SK-N-SH (cell line): ENCODE measurements around the gene SLC25A29. TPM values are rescaled to one million over a fixed set of nuclear protein-coding genes. Genes with fewer than 3 reads are reported as not detected.

Experiments
- CTCF ChIA-PET: fragments of 300-600, 350-600 bp; formaldehyde crosslinking; extraction: SDS; loops from one replicate; lab custom pipeline; 2021; lab: Yijun Ruan, JAX
- POLR2A ChIA-PET: fragments of 350-600 bp; sonication (Branson Sonifier 250); formaldehyde crosslinking; extraction: SDS; loops from one replicate; lab custom pipeline; 2020; ENCODE audit warnings: antibody characterized with exemption, inconsistent platforms; lab: Yijun Ruan, JAX
- DNase-seq: peaks from one replicate; pipeline ENCODE4 v3.0.0; 2012
- H2AFZ ChIP-seq: fragments of 200-600 bp; sonication (generic); 2 replicates; pipeline ENCODE4 v1.8.1; 2016; ENCODE audit warnings: antibody characterized with exemption, mild to moderate bottlenecking, low read depth
- H3F3A ChIP-seq: fragments of 200-600 bp; sonication (generic); replicated peaks from 2 replicates; pipeline ENCODE3; 2016; ENCODE audit warnings: antibody characterized with exemption, mild to moderate bottlenecking; ENCODE audit not compliant: insufficient read depth
- H3K27ac ChIP-seq, 2 experiments: fragments of 200-500 bp in 1 of 2; fragments of 200-600 bp in 1 of 2; sonication (Bioruptor generic) in 1 of 2; sonication (generic), shearing (Covaris generic) in 1 of 2; 2 replicates each; pipeline versions ENCODE4 v1.5.1 to v1.6.1; 2014 to 2016; ENCODE audit warnings: low read depth in 2 of 2, inconsistent platforms in 1 of 2, low read length in 1 of 2, mild to moderate bottlenecking in 1 of 2, mixed read lengths in 1 of 2
- H3K27me3 ChIP-seq: fragments of 200-600 bp; sonication (generic), shearing (Covaris generic); 2 replicates; pipeline ENCODE4 v1.6.1; 2016; ENCODE audit warnings: mixed run types; ENCODE audit not compliant: insufficient read depth
- H3K36me3 ChIP-seq, 2 experiments: fragments of 200-500 bp in 1 of 2; fragments of 200-600 bp in 1 of 2; sonication (Bioruptor generic) in 1 of 2; sonication (generic) in 1 of 2; replicated peaks in 1 of 2; 2 replicates each; pipeline versions ENCODE3 to v1.5.1; 2014 to 2016; ENCODE audit warnings: low read length in 1 of 2, mild to moderate bottlenecking in 1 of 2; ENCODE audit not compliant: insufficient read depth in 2 of 2, control insufficient read depth in 1 of 2
- H3K4me1 ChIP-seq, 2 experiments: fragments of 200-500 bp in 1 of 2; fragments of 200-600 bp in 1 of 2; sonication (Bioruptor generic) in 1 of 2; sonication (generic), shearing (Covaris generic) in 1 of 2; 2 replicates each; pipeline versions ENCODE4 v1.5.1 to v1.6.1; 2014 to 2016; ENCODE audit warnings: low read depth in 1 of 2, low read length in 1 of 2, mixed run types in 1 of 2; ENCODE audit not compliant: insufficient read depth in 2 of 2, control insufficient read depth in 1 of 2
- H3K4me2 ChIP-seq: fragments of 200-600 bp; sonication (generic), shearing (Covaris generic); 2 replicates; pipeline ENCODE4 v1.6.1; 2017; ENCODE audit warnings: mixed run types
- H3K4me3 ChIP-seq, 2 experiments: fragments of 200-500 bp in 1 of 2; fragments of 200-600 bp in 1 of 2; sonication (Bioruptor generic) in 1 of 2; sonication (generic), shearing (Covaris generic) in 1 of 2; 2 replicates each; pipeline versions ENCODE4 v1.5.1 to v1.8.1; 2014 to 2016; ENCODE audit warnings: low read depth in 2 of 2, inconsistent platforms in 1 of 2, low read length in 1 of 2, mild to moderate bottlenecking in 1 of 2, mixed read lengths in 1 of 2, moderate library complexity in 1 of 2
- H3K79me2 ChIP-seq: fragments of 200-600 bp; sonication (generic); 2 replicates; pipeline ENCODE4 v1.8.1; 2017; ENCODE audit warnings: mild to moderate bottlenecking; ENCODE audit not compliant: insufficient read depth
- H3K9ac ChIP-seq: fragments of 200-600 bp; sonication (generic); 2 replicates; pipeline ENCODE4 v1.6.1; 2017; ENCODE audit warnings: mixed run types
- H3K9me2 ChIP-seq: fragments of 200-600 bp; sonication (generic); 2 replicates; pipeline ENCODE4 v1.6.1; 2017; ENCODE audit warnings: mixed run types
- H3K9me3 ChIP-seq: fragments of 200-600 bp; sonication (generic); 2 replicates; pipeline ENCODE4 v1.6.1; 2017; ENCODE audit warnings: mixed run types, mild to moderate bottlenecking, moderate library complexity
- H4K20me1 ChIP-seq: fragments of 200-600 bp; sonication (generic); 2 replicates; pipeline ENCODE4 v1.6.1; 2017; ENCODE audit warnings: mild to moderate bottlenecking, mixed run types; ENCODE audit not compliant: insufficient read depth
- EZH2phosphoT487 ChIP-seq: fragments of 200-600 bp; sonication (generic); IDR thresholded peaks from 2 replicates; pipeline ENCODE4 v1.6.1; 2017; ENCODE audit warnings: low read depth, mixed run types, mild to moderate bottlenecking, antibody characterized with exemption, moderate library complexity, borderline replicate concordance
- FOXJ3 ChIP-seq: sonication (generic); formaldehyde crosslinking; IDR thresholded peaks from 2 replicates; pipeline ENCODE4 v1.5.1; 2020; ENCODE audit warnings: mild to moderate bottlenecking, missing genetic modification reagents
- FOXM1 ChIP-seq: IDR thresholded peaks from 2 replicates; pipeline ENCODE4 v1.4.0; 2012; ENCODE audit warnings: low read depth, mild to moderate bottlenecking
- GABPA ChIP-seq: IDR thresholded peaks from 2 replicates; pipeline ENCODE4 v1.4.0; 2012; ENCODE audit warnings: low read depth, mild to moderate bottlenecking
- GATA2 ChIP-seq: sonication (generic); formaldehyde crosslinking; IDR thresholded peaks from 2 replicates; pipeline ENCODE4 v1.5.0; 2020; ENCODE audit warnings: mild to moderate bottlenecking, missing genetic modification reagents
- MEF2A ChIP-seq: IDR thresholded peaks from 2 replicates; pipeline ENCODE4 v1.4.0; 2012; ENCODE audit warnings: low read depth, borderline replicate concordance
- NFIC ChIP-seq: IDR thresholded peaks from 2 replicates; pipeline ENCODE4 v1.4.0; 2012; ENCODE audit warnings: borderline replicate concordance
- POLR2AphosphoS5 ChIP-seq: IDR thresholded peaks from 2 replicates; pipeline ENCODE4 v1.6.1; 2012; ENCODE audit warnings: low read depth, low read length
- RAD21 ChIP-seq: IDR thresholded peaks from 2 replicates; pipeline ENCODE4 v1.6.1; 2012; ENCODE audit warnings: mild to moderate bottlenecking, low read length
- RXRA ChIP-seq: IDR thresholded peaks from 2 replicates; pipeline ENCODE4 v1.4.0; 2012; ENCODE audit warnings: low read depth, mild to moderate bottlenecking, borderline replicate concordance
- SIN3A ChIP-seq: IDR thresholded peaks from 2 replicates; pipeline ENCODE4 v1.6.1; 2012; ENCODE audit warnings: low read depth, mild to moderate bottlenecking, low read length, moderate library complexity, borderline replicate concordance
- SMC3 ChIP-seq: IDR thresholded peaks from 2 replicates; pipeline ENCODE4 v1.6.1; 2012; ENCODE audit warnings: low read depth, low read length, improper control_type of control experiment
- TCF12 ChIP-seq: IDR thresholded peaks from 2 replicates; pipeline ENCODE4 v1.4.0; 2012
- TEAD4 ChIP-seq: IDR thresholded peaks from 2 replicates; pipeline ENCODE4 v1.4.0; 2012; ENCODE audit warnings: mild to moderate bottlenecking, borderline replicate concordance; ENCODE audit not compliant: insufficient read depth
- YY1 ChIP-seq: IDR thresholded peaks from 2 replicates; pipeline ENCODE4 v1.4.0; 2012; ENCODE audit warnings: low read depth, mild to moderate bottlenecking
- WGBS: methylation state at CpG from one replicate; pipeline ENCODE4 v1.1.6; 2017; ENCODE audit warnings: low lambda C conversion rate; 5-methylcytosine and 5-hydroxymethylcytosine counted together
- polyA plus RNA-seq, 3 experiments: library from polyadenylated mRNA; depleted of rRNA; stranded (reverse); fragments of >200 nt; gene quantifications; 2 replicates each; pipeline ENCODE4 v1.2.3, GENCODE V29; 2012
- TF ChIP-seq, protein P1 (sequence below): IDR thresholded peaks from 2 replicates; pipeline ENCODE4 v1.4.0; 2012; ENCODE audit warnings: low read depth, borderline replicate concordance
- TF ChIP-seq, protein P2 (sequence below): fragments of 200-600 bp; sonication (generic); IDR thresholded peaks from 2 replicates; pipeline ENCODE4 v1.6.1; 2017; ENCODE audit warnings: antibody characterized with exemption, mild to moderate bottlenecking, moderate library complexity
- TF ChIP-seq, protein P3 (sequence below): IDR thresholded peaks from 2 replicates; pipeline ENCODE4 v1.4.0; 2012; ENCODE audit warnings: low read depth, borderline replicate concordance
- TF ChIP-seq, protein P4 (sequence below): IDR thresholded peaks from 2 replicates; pipeline ENCODE4 v1.4.0; 2012; ENCODE audit warnings: low read depth

Gene SLC25A29
- polyA plus RNA-seq, 1 of the 3 experiments (the other 2 are of a cell fraction), result 66.9 TPM

DNA sequence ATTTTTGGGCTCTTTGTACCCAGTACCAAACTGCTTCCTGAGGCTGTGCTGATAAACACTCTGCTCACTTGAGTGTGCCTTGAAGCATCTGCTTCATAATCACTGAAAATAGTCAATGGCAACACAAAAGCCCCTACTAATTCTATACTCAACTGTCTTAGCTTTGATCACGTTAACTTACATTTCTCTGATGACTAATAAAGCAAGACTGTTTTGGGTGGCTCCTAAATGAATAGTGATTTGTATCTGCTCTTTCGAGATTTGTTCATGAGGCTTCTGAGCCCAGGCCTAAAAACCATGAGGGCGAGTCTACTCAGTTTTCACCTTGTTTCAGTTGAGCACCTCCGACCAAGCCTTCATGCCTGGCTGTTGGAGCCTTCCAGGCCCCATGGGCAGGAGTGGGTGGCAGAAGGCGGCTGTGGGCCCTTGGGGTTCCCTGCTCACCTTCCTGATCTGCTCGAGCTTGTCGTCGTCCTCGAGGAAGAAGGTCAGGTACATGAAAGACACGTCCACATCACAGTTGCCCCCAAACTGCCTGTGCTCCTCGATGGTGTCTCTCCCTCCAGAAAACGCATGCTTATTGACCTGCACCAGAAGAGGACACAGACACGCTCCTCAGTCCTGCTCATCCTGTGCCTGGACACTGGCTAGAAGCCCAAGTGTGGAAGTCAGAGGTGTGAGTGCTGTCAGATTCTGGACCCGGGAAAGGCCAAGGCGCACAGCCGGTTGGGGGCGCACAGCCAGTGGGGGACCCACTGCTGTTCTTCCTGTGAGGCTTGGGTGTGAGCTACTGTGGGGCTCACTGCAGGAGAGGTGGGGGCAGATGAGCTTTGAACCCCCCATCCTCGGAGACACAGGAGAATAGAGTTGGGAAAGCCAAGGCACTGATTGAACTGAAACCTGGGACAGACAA is 30.6 kb upstream of the SLC25A29 start:
- ChIA-PET POLR2A (no interaction called here), CTCF (interaction anchor here (1.0 to 1.1 kb wide), 2 partner anchors 23 to 33 kb away, joined by 4 read pairs; no protein-coding TSS in a partner anchor)
- no peaks in the 10 kb centered on the region for H3K9me3 ChIP-seq
- H3K27me3 ChIP-seq, result no peaks in the 10 kb centered on the region
- peaks cover 23 to 26% of the 10 kb centered on the region in 2 experiments for H3K36me3 ChIP-seq
- 89% methylated on average over 17 of the region's 18 CpGs for WGBS
- no peak for DNase-seq
- peaks cover 1% of the 10 kb centered on the region for H3F3A ChIP-seq
- H3K27ac ChIP-seq, result no peak overlapping the region
- no peak overlapping the region for H3K4me2 ChIP-seq
- H3K9ac ChIP-seq, result no peak overlapping the region
- H2AFZ ChIP-seq, result no peak overlapping the region
- no peaks in the 10 kb centered on the region for H3K9me2 ChIP-seq
- no peaks in the 10 kb centered on the region for H4K20me1 ChIP-seq
- no peaks in the 10 kb centered on the region for H3K79me2 ChIP-seq
- H3K4me1 ChIP-seq, result peaks cover 0 to 4% of the 10 kb centered on the region in 2 experiments; a peak in 2 of 4 replicates
- no peak overlapping the region for H3K4me3 ChIP-seq
- no peak for TF ChIP-seq SIN3A
- no peak for TF ChIP-seq MEF2A
- no peak for TF ChIP-seq EZH2phosphoT487
- TF ChIP-seq TEAD4, result no peak
- TF ChIP-seq, protein P1, sequence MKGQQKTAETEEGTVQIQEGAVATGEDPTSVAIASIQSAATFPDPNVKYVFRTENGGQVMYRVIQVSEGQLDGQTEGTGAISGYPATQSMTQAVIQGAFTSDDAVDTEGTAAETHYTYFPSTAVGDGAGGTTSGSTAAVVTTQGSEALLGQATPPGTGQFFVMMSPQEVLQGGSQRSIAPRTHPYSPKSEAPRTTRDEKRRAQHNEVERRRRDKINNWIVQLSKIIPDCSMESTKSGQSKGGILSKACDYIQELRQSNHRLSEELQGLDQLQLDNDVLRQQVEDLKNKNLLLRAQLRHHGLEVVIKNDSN, result no peak
- no peak for TF ChIP-seq RXRA
- TF ChIP-seq FOXM1, result no peak
- no peak for TF ChIP-seq NFIC
- no peak for TF ChIP-seq SMC3
- TF ChIP-seq GABPA, result no peak
- TF ChIP-seq POLR2AphosphoS5, result no peak
- no peak for TF ChIP-seq FOXJ3
- no peak for TF ChIP-seq YY1
- TF ChIP-seq, protein P2, sequence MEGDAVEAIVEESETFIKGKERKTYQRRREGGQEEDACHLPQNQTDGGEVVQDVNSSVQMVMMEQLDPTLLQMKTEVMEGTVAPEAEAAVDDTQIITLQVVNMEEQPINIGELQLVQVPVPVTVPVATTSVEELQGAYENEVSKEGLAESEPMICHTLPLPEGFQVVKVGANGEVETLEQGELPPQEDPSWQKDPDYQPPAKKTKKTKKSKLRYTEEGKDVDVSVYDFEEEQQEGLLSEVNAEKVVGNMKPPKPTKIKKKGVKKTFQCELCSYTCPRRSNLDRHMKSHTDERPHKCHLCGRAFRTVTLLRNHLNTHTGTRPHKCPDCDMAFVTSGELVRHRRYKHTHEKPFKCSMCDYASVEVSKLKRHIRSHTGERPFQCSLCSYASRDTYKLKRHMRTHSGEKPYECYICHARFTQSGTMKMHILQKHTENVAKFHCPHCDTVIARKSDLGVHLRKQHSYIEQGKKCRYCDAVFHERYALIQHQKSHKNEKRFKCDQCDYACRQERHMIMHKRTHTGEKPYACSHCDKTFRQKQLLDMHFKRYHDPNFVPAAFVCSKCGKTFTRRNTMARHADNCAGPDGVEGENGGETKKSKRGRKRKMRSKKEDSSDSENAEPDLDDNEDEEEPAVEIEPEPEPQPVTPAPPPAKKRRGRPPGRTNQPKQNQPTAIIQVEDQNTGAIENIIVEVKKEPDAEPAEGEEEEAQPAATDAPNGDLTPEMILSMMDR, result no peak
- no peak for TF ChIP-seq GATA2 (CRISPR knock-in tag)
- TF ChIP-seq RAD21, result no peak
- TF ChIP-seq TCF12, result no peak
- TF ChIP-seq, protein P3, sequence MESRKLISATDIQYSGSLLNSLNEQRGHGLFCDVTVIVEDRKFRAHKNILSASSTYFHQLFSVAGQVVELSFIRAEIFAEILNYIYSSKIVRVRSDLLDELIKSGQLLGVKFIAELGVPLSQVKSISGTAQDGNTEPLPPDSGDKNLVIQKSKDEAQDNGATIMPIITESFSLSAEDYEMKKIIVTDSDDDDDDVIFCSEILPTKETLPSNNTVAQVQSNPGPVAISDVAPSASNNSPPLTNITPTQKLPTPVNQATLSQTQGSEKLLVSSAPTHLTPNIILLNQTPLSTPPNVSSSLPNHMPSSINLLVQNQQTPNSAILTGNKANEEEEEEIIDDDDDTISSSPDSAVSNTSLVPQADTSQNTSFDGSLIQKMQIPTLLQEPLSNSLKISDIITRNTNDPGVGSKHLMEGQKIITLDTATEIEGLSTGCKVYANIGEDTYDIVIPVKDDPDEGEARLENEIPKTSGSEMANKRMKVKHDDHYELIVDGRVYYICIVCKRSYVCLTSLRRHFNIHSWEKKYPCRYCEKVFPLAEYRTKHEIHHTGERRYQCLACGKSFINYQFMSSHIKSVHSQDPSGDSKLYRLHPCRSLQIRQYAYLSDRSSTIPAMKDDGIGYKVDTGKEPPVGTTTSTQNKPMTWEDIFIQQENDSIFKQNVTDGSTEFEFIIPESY, result no peak
- TF ChIP-seq, protein P4, sequence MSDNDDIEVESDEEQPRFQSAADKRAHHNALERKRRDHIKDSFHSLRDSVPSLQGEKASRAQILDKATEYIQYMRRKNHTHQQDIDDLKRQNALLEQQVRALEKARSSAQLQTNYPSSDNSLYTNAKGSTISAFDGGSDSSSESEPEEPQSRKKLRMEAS, result no peak
